Astrocyte of the spinal cord (primary cell): Measurements from ENCODE around the gene FAM118A.

ENCODE experiments used
- DNase-seq: peaks from one replicate; pipeline ENCODE4 v3.0.0; 2011; ENCODE audit warnings: low read depth, low spot score
- H3K4me3 ChIP-seq: 2 replicates; pipeline ENCODE4 v1.5.1; 2011; ENCODE audit warnings: low read depth, mild to moderate bottlenecking, low read length, moderate library complexity
- in situ Hi-C: cut with HindIII; loops from 2 replicates; pipeline ENCODE4 v1.10.0; 2017; ENCODE audit warnings: low sequenced_read_pairs
- TF ChIP-seq, protein P1 (sequence below): IDR thresholded peaks from 2 replicates; pipeline ENCODE4 v1.5.1; 2012; ENCODE audit warnings: low read depth, mild to moderate bottlenecking, low read length, inconsistent platforms

FAM118A gene

DNA sequence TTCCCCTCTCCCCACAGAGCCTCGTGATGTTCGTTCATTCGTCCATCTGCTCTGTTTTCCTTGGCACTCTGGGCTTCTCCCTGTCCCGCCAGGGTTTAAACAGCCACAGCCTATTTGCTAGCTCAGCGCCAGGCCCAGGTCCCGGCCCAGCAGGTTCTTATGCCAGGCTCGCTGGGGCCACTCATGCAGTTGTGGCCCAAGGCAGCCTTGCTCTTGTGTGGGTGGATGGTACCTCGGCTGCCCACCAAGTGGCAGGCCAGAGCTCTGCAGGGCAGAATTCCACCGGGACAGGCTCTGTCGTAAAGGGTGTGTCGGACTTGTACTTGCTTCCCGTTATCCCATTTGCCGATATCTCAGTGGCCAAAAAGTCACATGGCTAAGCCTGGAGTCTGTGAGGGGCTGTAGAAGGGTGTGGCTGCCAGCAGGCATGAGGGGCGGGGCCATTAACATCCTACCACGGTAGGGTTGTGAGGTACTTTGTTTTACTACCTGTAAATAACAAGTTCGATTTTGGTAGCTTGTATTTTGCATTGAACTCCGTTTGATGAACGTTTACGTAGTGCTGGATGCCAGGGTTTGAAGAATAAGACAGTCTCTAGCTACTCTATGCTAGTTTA is 7.9 kb downstream of the FAM118A start:
- no peak overlapping the region for H3K4me3 ChIP-seq
- DNase-seq: peak; percentile 61

DNA sequence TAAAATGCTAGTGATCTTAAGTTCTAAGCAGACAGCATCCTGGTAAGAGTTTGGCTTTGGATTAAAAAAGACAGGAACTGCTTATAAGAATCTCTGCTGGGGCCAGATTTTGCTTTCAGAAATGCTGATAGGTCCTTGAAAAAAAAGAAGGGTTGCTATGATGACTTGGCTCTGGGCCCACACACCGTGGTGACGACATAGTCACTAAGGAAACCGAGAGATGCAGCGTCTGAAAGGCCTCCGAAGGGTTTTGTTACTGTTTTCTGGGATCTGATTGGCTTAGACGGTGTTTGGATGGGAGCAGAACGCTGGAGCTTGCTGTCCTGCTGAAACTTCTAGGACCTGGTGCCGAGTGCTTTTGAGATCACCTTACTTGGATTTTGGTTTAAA is 8.4 kb downstream of the FAM118A start:
- in situ Hi-C loops: no loop called here
- TF ChIP-seq, protein P1, sequence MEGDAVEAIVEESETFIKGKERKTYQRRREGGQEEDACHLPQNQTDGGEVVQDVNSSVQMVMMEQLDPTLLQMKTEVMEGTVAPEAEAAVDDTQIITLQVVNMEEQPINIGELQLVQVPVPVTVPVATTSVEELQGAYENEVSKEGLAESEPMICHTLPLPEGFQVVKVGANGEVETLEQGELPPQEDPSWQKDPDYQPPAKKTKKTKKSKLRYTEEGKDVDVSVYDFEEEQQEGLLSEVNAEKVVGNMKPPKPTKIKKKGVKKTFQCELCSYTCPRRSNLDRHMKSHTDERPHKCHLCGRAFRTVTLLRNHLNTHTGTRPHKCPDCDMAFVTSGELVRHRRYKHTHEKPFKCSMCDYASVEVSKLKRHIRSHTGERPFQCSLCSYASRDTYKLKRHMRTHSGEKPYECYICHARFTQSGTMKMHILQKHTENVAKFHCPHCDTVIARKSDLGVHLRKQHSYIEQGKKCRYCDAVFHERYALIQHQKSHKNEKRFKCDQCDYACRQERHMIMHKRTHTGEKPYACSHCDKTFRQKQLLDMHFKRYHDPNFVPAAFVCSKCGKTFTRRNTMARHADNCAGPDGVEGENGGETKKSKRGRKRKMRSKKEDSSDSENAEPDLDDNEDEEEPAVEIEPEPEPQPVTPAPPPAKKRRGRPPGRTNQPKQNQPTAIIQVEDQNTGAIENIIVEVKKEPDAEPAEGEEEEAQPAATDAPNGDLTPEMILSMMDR: no peak
- no peak overlapping the region for H3K4me3 ChIP-seq
- DNase-seq: peak; percentile 95

More for the DNA sequence above, 7.9 kb downstream of the FAM118A start:
- TF ChIP-seq, protein P1: peak; percentile 48
- in situ Hi-C loops: no loop called here

DNA sequence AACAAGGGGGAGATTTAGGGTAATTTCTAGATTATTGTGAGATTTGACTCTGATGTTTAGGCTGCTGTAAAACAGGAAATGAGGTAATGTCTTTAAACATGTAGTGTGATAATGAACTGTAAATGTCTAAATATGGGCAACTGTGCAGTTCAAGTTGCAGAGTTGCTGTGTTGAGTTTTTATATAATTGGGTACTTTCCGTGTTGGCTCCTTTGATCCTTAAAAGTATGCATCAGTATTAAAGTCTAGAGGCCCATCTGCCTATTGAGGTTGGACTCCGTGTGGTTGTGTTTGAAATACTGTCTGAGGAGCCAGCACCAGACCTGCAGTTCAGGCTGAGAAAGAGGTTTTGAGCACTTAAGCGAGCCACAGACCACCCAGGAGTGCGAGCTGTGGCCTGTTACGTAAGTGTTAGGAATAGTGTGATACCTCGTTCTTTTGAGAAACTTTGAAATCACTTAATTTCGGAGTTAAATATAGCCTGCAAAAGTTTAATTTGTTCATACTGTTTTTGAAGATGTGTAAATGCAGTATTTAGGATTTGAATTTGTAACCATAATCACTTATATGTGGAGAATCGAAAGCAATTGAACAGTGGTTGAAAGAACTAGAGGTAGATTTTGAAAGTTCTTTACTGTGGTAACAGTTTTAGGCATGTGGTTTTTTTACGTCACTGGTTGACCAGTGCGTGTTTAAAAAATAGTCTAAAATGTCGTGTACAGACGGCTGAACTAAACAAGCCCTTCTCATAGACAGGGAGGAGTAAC is 9.0 kb downstream of the FAM118A start:
- in situ Hi-C loops: no loop called here
- H3K4me3 ChIP-seq: no peak overlapping the region
- TF ChIP-seq, protein P1: no peak
- DNase-seq: no peak

DNA sequence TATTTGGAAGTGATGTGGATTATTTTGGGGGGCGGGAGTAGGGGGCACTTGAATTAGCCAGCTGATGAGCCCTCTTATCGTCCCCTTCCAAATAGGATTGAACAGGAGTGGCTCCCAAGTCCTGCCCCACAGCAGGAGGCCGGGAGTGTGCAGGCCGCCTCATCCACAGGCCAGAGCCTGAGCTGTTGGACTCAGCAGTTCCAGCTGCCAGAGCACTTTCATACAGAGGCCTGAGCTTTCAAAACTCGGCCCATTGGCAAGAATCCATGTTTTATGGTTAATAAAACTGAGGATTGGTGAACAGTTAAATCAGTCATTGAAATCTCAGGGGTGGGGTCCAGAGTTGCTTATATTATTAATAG is 9.6 kb downstream of the FAM118A start:
- H3K4me3 ChIP-seq: no peak overlapping the region
- TF ChIP-seq, protein P1: no peak
- DNase-seq: peak; percentile 61
- in situ Hi-C loops: no loop called here

DNA sequence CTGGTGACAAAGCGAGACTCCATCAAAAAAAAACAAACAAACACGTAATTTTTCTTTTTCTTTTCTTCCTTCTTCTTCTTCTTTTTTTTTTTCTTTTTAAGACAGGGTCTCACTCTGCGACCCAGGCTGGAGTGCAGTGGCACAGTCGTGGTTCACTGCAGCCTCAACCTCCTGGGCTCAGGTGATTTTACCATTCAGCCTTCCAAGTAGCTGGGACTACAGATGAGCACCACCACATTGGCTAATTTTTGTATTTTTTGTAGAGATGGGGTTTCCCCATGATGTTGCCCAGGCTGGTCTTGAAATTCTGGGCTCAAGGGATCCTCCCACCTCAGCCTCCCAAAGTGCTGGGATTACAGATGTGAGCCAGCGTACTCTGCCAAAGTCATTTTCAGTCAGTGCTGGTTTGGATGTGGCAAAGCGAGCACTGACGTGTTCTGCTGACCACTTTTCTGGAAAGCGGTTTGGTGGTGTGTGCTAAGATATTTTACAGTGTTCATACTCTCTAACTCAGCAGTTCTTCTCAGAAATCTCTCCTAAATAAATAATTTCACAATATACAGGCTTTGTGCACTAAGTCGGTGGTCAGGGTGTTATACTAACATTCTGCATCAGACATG is 10.7 kb downstream of the FAM118A start:
- TF ChIP-seq, protein P1: no peak
- no peak overlapping the region for H3K4me3 ChIP-seq
- in situ Hi-C loops: no loop called here
- DNase-seq: no peak

DNA sequence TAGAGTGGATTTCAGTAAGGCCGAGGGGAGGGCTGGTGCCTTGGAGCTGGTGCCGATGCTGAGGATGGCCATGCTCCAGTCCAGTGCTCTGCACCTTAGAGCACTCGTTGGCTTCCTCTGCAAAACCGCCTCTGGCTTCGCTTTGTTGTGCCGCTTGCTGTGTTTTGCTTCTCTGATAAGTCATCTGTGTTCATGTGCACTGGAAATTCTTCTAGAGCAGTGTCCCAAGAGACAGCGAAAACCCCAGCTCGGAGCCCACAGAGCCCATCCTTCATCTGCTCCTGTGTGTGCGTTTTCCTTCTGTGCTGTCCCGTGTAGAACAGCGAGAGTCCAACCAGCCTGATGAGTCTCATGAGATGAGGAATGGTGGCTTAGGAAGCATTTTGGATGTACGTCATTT is 12.1 kb downstream of the FAM118A start:
- in situ Hi-C loops: no loop called here
- no peak overlapping the region for H3K4me3 ChIP-seq
- TF ChIP-seq, protein P1: no peak
- DNase-seq: no peak
